H9 (cell line): ENCODE results near the gene RAPGEF3. TPM values are rescaled to one million over a fixed set of nuclear protein-coding genes. Genes with fewer than 3 reads are reported as not detected.
A peak's percentile ranks its signal among the peaks of the same experiment; 100 is the strongest.

Experiments used
- DNase-seq: peaks from one replicate; pipeline ENCODE4 v3.0.0-alpha.2; 2017
- H2AFZ ChIP-seq: one replicate; pipeline ENCODE4 v1.6.1; 2013; ENCODE audit warnings: mild to moderate bottlenecking, low read length, control low read depth, moderate library complexity
- H2AK5ac ChIP-seq: 2 replicates; pipeline ENCODE4 v1.6.1; 2013; ENCODE audit warnings: low read length, control low read depth, mixed read lengths; ENCODE audit not compliant: insufficient read length
- H2BK120ac ChIP-seq: one replicate; pipeline ENCODE4 v1.6.1; 2013; ENCODE audit warnings: low read depth, mild to moderate bottlenecking, low read length, control low read depth, inconsistent platforms; ENCODE audit not compliant: poor library complexity, severe bottlenecking
- H2BK12ac ChIP-seq: 2 replicates; pipeline ENCODE4 v1.6.1; 2013; ENCODE audit warnings: low read length, control low read depth, mixed read lengths, low read depth; ENCODE audit not compliant: insufficient read length
- H2BK15ac ChIP-seq: 2 replicates; pipeline ENCODE4 v1.6.1; 2013; ENCODE audit warnings: low read depth, low read length, control low read depth
- H2BK20ac ChIP-seq: one replicate; pipeline ENCODE4 v1.6.1; 2013; ENCODE audit warnings: low read depth, mild to moderate bottlenecking, low read length, control low read depth, inconsistent platforms; ENCODE audit not compliant: poor library complexity, severe bottlenecking
- H2BK5ac ChIP-seq: 2 replicates; pipeline ENCODE4 v1.6.1; 2013; ENCODE audit warnings: low read length, control low read depth, mixed read lengths; ENCODE audit not compliant: insufficient read length
- H3K14ac ChIP-seq: 2 replicates; pipeline ENCODE4 v1.6.1; 2013; ENCODE audit warnings: low read length, control low read depth; ENCODE audit not compliant: insufficient read depth
- H3K18ac ChIP-seq: 2 replicates; pipeline ENCODE4 v1.6.1; 2013; ENCODE audit warnings: low read depth, mild to moderate bottlenecking, mixed read lengths, low read length, control low read depth; ENCODE audit not compliant: insufficient read length
- H3K23ac ChIP-seq: 2 replicates; pipeline ENCODE4 v1.6.1; 2013; ENCODE audit warnings: low read length, control low read depth, mixed read lengths, low read depth; ENCODE audit not compliant: insufficient read length
- H3K23me2 ChIP-seq: 2 replicates; pipeline ENCODE4 v1.6.1; 2013; ENCODE audit warnings: low read depth, mild to moderate bottlenecking, mixed read lengths, low read length, control low read depth; ENCODE audit not compliant: insufficient read length, poor library complexity, severe bottlenecking
- H3K27ac ChIP-seq: 2 replicates; pipeline ENCODE4 v1.5.1; 2013; ENCODE audit warnings: low read length, control low read depth, mixed read lengths, low read depth; ENCODE audit not compliant: insufficient read length
- H3K27me3 ChIP-seq: 2 replicates; pipeline ENCODE4 v1.6.1; 2013; ENCODE audit warnings: low read length, control low read depth, inconsistent platforms; ENCODE audit not compliant: insufficient read depth
- H3K4ac ChIP-seq: 2 replicates; pipeline ENCODE4 v1.6.1; 2013; ENCODE audit warnings: low read depth, mild to moderate bottlenecking, control low read depth, inconsistent platforms, low read length, moderate library complexity
- H3K4me1 ChIP-seq: 2 replicates; pipeline ENCODE4 v1.6.1; 2013; ENCODE audit warnings: low read length, control low read depth, inconsistent platforms; ENCODE audit not compliant: insufficient read depth
- H3K4me2 ChIP-seq: 2 replicates; pipeline ENCODE4 v1.6.1; 2013; ENCODE audit warnings: low read length, control low read depth, mixed read lengths; ENCODE audit not compliant: insufficient read length, insufficient read depth
- H3K56ac ChIP-seq: 2 replicates; pipeline ENCODE4 v1.6.1; 2013; ENCODE audit warnings: low read depth, mild to moderate bottlenecking, mixed read lengths, low read length, control low read depth; ENCODE audit not compliant: insufficient read length
- H3K79me1 ChIP-seq: 2 replicates; pipeline ENCODE4 v1.6.1; 2013; ENCODE audit warnings: low read depth, mild to moderate bottlenecking, moderate library complexity, low read length, control low read depth, inconsistent platforms; ENCODE audit not compliant: insufficient read depth, poor library complexity, severe bottlenecking
- H3K79me2 ChIP-seq: 2 replicates; pipeline ENCODE4 v1.6.1; 2013; ENCODE audit warnings: low read length, control low read depth, inconsistent platforms; ENCODE audit not compliant: insufficient read depth
- H3K9ac ChIP-seq: 2 replicates; pipeline ENCODE4 v1.6.1; 2013; ENCODE audit warnings: low read length, control low read depth, mixed read lengths; ENCODE audit not compliant: insufficient read length; ENCODE audit errors: extremely low read depth
- H3K9me3 ChIP-seq: one replicate; pipeline ENCODE4 v1.6.1; 2013; ENCODE audit warnings: low read depth, low read length, inconsistent platforms; ENCODE audit not compliant: control insufficient read depth
- H3T11ph ChIP-seq: one replicate; pipeline ENCODE4 v1.6.1; 2013; ENCODE audit warnings: mild to moderate bottlenecking, low read length, control low read depth, inconsistent platforms
- H4K20me1 ChIP-seq: one replicate; pipeline ENCODE4 v1.6.1; 2013; ENCODE audit not compliant: control insufficient read depth, insufficient read length, insufficient read depth
- H4K5ac ChIP-seq: 2 replicates; pipeline ENCODE4 v1.6.1; 2013; ENCODE audit warnings: low read depth, mild to moderate bottlenecking, mixed read lengths, low read length, control low read depth; ENCODE audit not compliant: insufficient read length
- H4K8ac ChIP-seq: replicated peaks from 2 replicates; pipeline ENCODE4 v1.6.1; 2013; ENCODE audit warnings: low read length, control low read depth, mixed read lengths, low read depth; ENCODE audit not compliant: insufficient read length
- H4K91ac ChIP-seq: 2 replicates; pipeline ENCODE4 v1.6.1; 2013; ENCODE audit warnings: low read depth, mild to moderate bottlenecking, moderate library complexity, mixed read lengths, low read length, control low read depth; ENCODE audit not compliant: insufficient read length
- H3K27ac Mint-ChIP-seq, 3 experiments: 2 replicates in 2 of 3; 3 replicates in 1 of 3; pipeline ENCODE4 v1.8.0; 2020 to 2021; ENCODE audit warnings: mixed read lengths in 3 of 3, mild to moderate bottlenecking in 1 of 3, moderate library complexity in 1 of 3
- H3K27me3 Mint-ChIP-seq: 2 replicates; pipeline ENCODE4 v1.8.0; 2021; ENCODE audit warnings: low read depth, mild to moderate bottlenecking, moderate library complexity, mixed read lengths
- H3K36me3 Mint-ChIP-seq, 3 experiments: 2 replicates in 2 of 3; 3 replicates in 1 of 3; pipeline ENCODE4 v1.8.0; 2020 to 2021; ENCODE audit warnings: low read depth in 3 of 3, mixed read lengths in 3 of 3; ENCODE audit not compliant: insufficient read depth in 1 of 3
- H3K4me1 Mint-ChIP-seq, 2 experiments: 2 replicates each; pipeline ENCODE4 v1.8.0; 2020; ENCODE audit warnings: mixed read lengths in 2 of 2
- H3K4me3 Mint-ChIP-seq, 2 experiments: 2 replicates in 1 of 2; 3 replicates in 1 of 2; pipeline ENCODE4 v1.8.0; 2020 to 2021; ENCODE audit warnings: mild to moderate bottlenecking in 2 of 2, mixed read lengths in 2 of 2, moderate library complexity in 1 of 2
- H3K9me3 Mint-ChIP-seq, 2 experiments: 2 replicates in 1 of 2; 3 replicates in 1 of 2; pipeline ENCODE4 v1.8.0; 2020; ENCODE audit warnings: mild to moderate bottlenecking in 2 of 2, mixed read lengths in 2 of 2, moderate library complexity in 1 of 2
- CTCF ChIP-seq: fragments of 200-600 bp; sonication (generic); conservative IDR thresholded peaks from 3 replicates; pipeline ENCODE4 v1.8.0; 2021; ENCODE audit warnings: antibody characterized with exemption, mild to moderate bottlenecking
- WGBS: extraction: QIAGEN DNeasy Blood & Tissue Kit; methylation state at CpG from one replicate; pipeline ENCODE4 v1.1.7; 2013; ENCODE audit warnings: missing lambda C conversion rate, low lambda C conversion rate, mixed read lengths; ENCODE audit not compliant: insufficient read length; ENCODE audit errors: extremely low coverage; 5-methylcytosine and 5-hydroxymethylcytosine counted together
- total RNA-seq: library from RNA; stranded (reverse); gene quantifications from 2 replicates; pipeline ENCODE4 v1.2.1, GENCODE V29; 2021

RAPGEF3 gene
- total RNA-seq, 1 experiment from 2014 or later: 7.4 TPM

GRCh38 chr12:47715393-47715876, 43.2 kb downstream of the RAPGEF3 start:
- H4K5ac ChIP-seq: no peak overlapping the region
- H3K56ac ChIP-seq: no peak overlapping the region
- Mint-ChIP-seq H3K4me1 (peaks cover 26 to 28% of the 10 kb centered on the region in 2 experiments), H3K4me3 (no peak overlapping the region), H3K27ac (peak overlapping the region in 1 of 3 experiments; percentile 41; a peak in 1 of 7 replicates), H3K27me3 (peaks cover 43% of the 10 kb centered on the region), H3K36me3 (no peaks in the 10 kb centered on the region; a peak in 1 of 7 replicates), H3K9me3 (no peaks in the 10 kb centered on the region)
- H3K79me2 ChIP-seq: no peaks in the 10 kb centered on the region
- WGBS: no CpG with 5 or more reads among the region's 10 CpGs
- H2AK5ac ChIP-seq: no peak overlapping the region
- H4K91ac ChIP-seq: no peak overlapping the region
- no peak overlapping the region for H3K18ac ChIP-seq
- peak; percentile 79 for DNase-seq
- no peak overlapping the region for H3K14ac ChIP-seq
- H3K23me2 ChIP-seq: no peaks in the 10 kb centered on the region
- H3K27me3 ChIP-seq: peaks cover 3% of the 10 kb centered on the region; the same call in 1 of the 2 replicates
- no peak overlapping the region for H2BK12ac ChIP-seq
- no peak overlapping the region for H3K23ac ChIP-seq
- no peaks in the 10 kb centered on the region for H3K79me1 ChIP-seq
- no peaks in the 10 kb centered on the region for H3K4me1 ChIP-seq
- no peaks in the 10 kb centered on the region for H4K20me1 ChIP-seq
- no peak overlapping the region for H2AFZ ChIP-seq
- H3K4ac ChIP-seq: no peak overlapping the region
- no peak overlapping the region for H2BK15ac ChIP-seq
- H2BK120ac ChIP-seq: no peak overlapping the region
- no peak overlapping the region for H2BK20ac ChIP-seq
- H3K4me2 ChIP-seq: no peak overlapping the region
- no peak overlapping the region for H3K27ac ChIP-seq
- no peaks in the 10 kb centered on the region for H3K9me3 ChIP-seq
- no peak overlapping the region for H3K9ac ChIP-seq
- H3T11ph ChIP-seq: no peak overlapping the region
- no peak overlapping the region for H2BK5ac ChIP-seq
- H4K8ac ChIP-seq: no peak overlapping the region
- peak; percentile 84 for TF ChIP-seq CTCF
